Pancreas (tissue), 10 donors: ENCODE data around the gene FN3KRP. TPM values are rescaled to one million over a fixed set of nuclear protein-coding genes. Genes with fewer than 3 reads are reported as not detected.

Source experiments
- ATAC-seq, 4 donors: fragments of 200-7000 bp; cut with Tn5 transposase; one replicate each; pipeline versions ENCODE4 v1.8.0 to v1.9.1; 2020; ENCODE audit warnings: mild to moderate bottlenecking in 4 of 4, moderate library complexity in 4 of 4
- DNase-seq, 6 donors: peaks; one replicate each; pipeline ENCODE4 v3.0.0-alpha.2; 2020
- FAIRE-seq: peaks from 2 replicates; lab custom pipeline; 2012; peaks lifted over from hg19 to GRCh38; lab: Jason Lieb, UNC
- H3K27ac ChIP-seq, 4 donors: fragments of 200-600 bp; sonication (generic); 1 replicate in 3 of 4; 2 replicates in 1 of 4; pipeline versions ENCODE4 v1.5.0 to v1.8.0; 2020
- H3K27me3 ChIP-seq, 4 donors: fragments of 200-600 bp; one replicate each; pipeline ENCODE4 v1.8.0; 2021
- H3K36me3 ChIP-seq, 3 donors: fragments of 200-600 bp; sonication (generic) in 1 of 3; one replicate each; pipeline versions ENCODE4 v1.5.0 to v1.8.0; 2020 to 2021
- H3K4me1 ChIP-seq, 3 donors: fragments of 200-600 bp; one replicate each; pipeline ENCODE4 v1.8.0; 2021
- H3K4me3 ChIP-seq, 4 donors: fragments of 200-600 bp; sonication (generic) in 2 of 4; one replicate each; pipeline versions ENCODE4 v1.5.0 to v1.8.0; 2020 to 2021
- H3K9me3 ChIP-seq, 4 donors: fragments of 200-600 bp; one replicate each; pipeline ENCODE4 v1.8.0; 2021
- CTCF ChIP-seq, 4 donors: fragments of 200-600 bp; sonication (generic) in 3 of 4; IDR thresholded peaks; one replicate each; pipeline versions ENCODE4 v1.5.0 to v1.8.0; 2021; ENCODE audit warnings: antibody characterized with exemption in 4 of 4
- WGBS, 2 donors: extraction: QIAGEN DNeasy Blood & Tissue Kit; methylation state at CpG; one replicate each; pipeline ENCODE4 v1.1.7; 2013; 5-methylcytosine and 5-hydroxymethylcytosine counted together
- intact Hi-C, 3 donors: fragments of 100-400 bp; cut with DNase I; formaldehyde crosslinking; loops; one replicate each; pipeline versions ENCODE4 v1.11.1 to v1.14.2; 2022
- polyA plus RNA-seq, 2 donors: library from polyadenylated mRNA; stranded (reverse); fragments of 200-250 nt; gene quantifications; one replicate each; pipeline ENCODE4 v1.2.3, GENCODE V29; 2013
- total RNA-seq, 6 donors: library from RNA; stranded (reverse); fragmentation: NEBNext Ultra II Directional in 4 of 6; extraction: Animal tissue kit (Norgen Biotek cat#: 25700) in 4 of 6; gene quantifications; one replicate each; pipeline versions ENCODE4 v1.2.1 to v1.2.4, GENCODE V29; 2021 to 2023
- donor health status: healthy with polysubstance abuse.
- donor health status: DM: no; HTN: no; CAD: no; lungs with moderate emphysema.
- donor health status: DM: no; HTN: no; CAD: no.
- donor health status: control.
- donor health status: control.
- donor health status: Bipolar disorder and iron deficiency.
- donor health status: DM: yes; HTN: yes; CAD: no.
- donor health status: DM: no; HTN: no; CAD: no.
- donor health status: DM: no; HTN: no; CAD: no.
- donor health status: DM: yes; HTN: yes; CAD: no.

Gene FN3KRP
- total RNA-seq (10 to 100 TPM in 5 of 6 donors, 1 to 10 TPM in 1; 9.3 to 17.6 (median 11.6) TPM), polyA plus RNA-seq (10 to 100 TPM; 15.1 to 23.1 TPM)

GRCh38 chr17:82716203-82717010, at the start of gene FN3KRP:
Gene FN3KRP, plus strand, starts transcription at chr17:82716706. Its CDS starts 50 bp downstream, at chr17:82716756.
- peaks cover 0 to 8% (median 0%) of the 10 kb centered on the region in 3 donors for H3K36me3 ChIP-seq
- DNase-seq: peak; percentile 88 to 98 (median 93)
- no peaks in the 10 kb centered on the region for H3K9me3 ChIP-seq
- no peaks in the 10 kb centered on the region for H3K27me3 ChIP-seq
- peak; percentile 93 to 99 (median 96) for ATAC-seq
- peaks cover 0 to 11% (median 9%) of the 10 kb centered on the region in 3 donors for H3K4me1 ChIP-seq
- FAIRE-seq: no peak
- TF ChIP-seq CTCF (IDR thresholded peaks at IDR 0.05): no peak
- WGBS, 2 donors: 1% methylated on average over 57 to 75 of the region's 75 CpGs
- H3K4me3 ChIP-seq: peak within 1 kb of the TSS; percentile 88 to 98 (median 90)
- intact Hi-C loops: no loop called here
- H3K27ac ChIP-seq: peak within 1 kb of the TSS; percentile 14 to 81 (median 64)

GRCh38 chr17:82666931-82667667, 49.4 kb upstream of the FN3KRP start:
- DNase-seq: peak in 2 of 6 donors; percentile 44 to 54
- ATAC-seq: no peak
- H3K36me3 ChIP-seq: no peaks in the 10 kb centered on the region
- H3K4me1 ChIP-seq: no peaks in the 10 kb centered on the region
- no peak overlapping the region for H3K4me3 ChIP-seq
- TF ChIP-seq CTCF (IDR thresholded peaks at IDR 0.05): no peak
- H3K27me3 ChIP-seq: no peaks in the 10 kb centered on the region
- no peaks in the 10 kb centered on the region for H3K9me3 ChIP-seq
- 89 to 93% methylated on average over 28 of the region's 28 CpGs for WGBS, 2 donors
- FAIRE-seq: no peak
- intact Hi-C loops: loop anchor here in 1 of 3 donors (5.0 kb wide), 1 partner anchor 100 kb away; no protein-coding TSS in a partner anchor
- H3K27ac ChIP-seq: no peak overlapping the region

GRCh38 chr17:82667668-82668000, 48.9 kb upstream of the FN3KRP start:
- DNase-seq: peak in 2 of 6 donors; percentile 40 to 48
- no peak for TF ChIP-seq CTCF (IDR thresholded peaks at IDR 0.05)
- no peaks in the 10 kb centered on the region for H3K27me3 ChIP-seq
- 83 to 91% methylated on average over 15 of the region's 15 CpGs for WGBS, 2 donors
- intact Hi-C loops: loop anchor here in 1 of 3 donors (5.0 kb wide), 1 partner anchor 100 kb away; no protein-coding TSS in a partner anchor
- no peak for FAIRE-seq
- no peak for ATAC-seq
- no peak overlapping the region for H3K4me3 ChIP-seq
- H3K27ac ChIP-seq: no peak overlapping the region
- no peaks in the 10 kb centered on the region for H3K9me3 ChIP-seq
- H3K36me3 ChIP-seq: no peaks in the 10 kb centered on the region
- no peaks in the 10 kb centered on the region for H3K4me1 ChIP-seq

DNA sequence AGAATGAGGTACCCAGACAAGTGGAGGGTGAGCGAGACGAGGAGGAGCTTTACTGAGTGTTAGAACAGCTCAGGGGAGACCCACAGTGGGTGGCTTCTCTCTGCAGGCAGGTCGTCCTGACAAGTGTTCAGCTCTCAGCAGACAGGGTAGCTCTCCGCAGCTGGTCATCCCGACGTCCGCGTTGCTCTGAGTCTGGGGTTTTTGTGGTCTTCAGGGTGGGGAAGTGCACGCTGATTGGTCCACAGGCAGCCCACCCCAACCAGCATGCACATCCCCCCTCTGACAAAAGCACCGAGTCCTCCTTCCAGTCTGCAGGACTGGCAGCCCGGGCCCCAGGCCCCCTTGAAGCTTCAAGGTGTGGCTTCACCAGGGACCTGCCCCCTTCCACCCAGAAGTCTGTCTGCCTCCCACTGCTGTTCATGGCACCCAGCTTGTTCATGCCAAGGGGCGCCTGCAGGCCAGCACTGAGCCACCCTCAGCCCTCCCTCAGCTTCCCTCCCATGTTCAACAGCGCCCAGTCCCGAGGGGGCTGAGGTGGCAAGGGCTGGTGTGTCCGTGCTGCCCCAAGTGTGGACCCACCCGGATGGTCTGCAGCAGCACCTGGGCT, 48.4 kb upstream of the FN3KRP start:
- no peaks in the 10 kb centered on the region for H3K27me3 ChIP-seq
- no peaks in the 10 kb centered on the region for H3K36me3 ChIP-seq
- intact Hi-C loops: loop anchor here in 1 of 3 donors (5.0 kb wide), 1 partner anchor 99 kb away; no protein-coding TSS in a partner anchor
- no peak overlapping the region for H3K4me3 ChIP-seq
- H3K9me3 ChIP-seq: no peaks in the 10 kb centered on the region
- ATAC-seq (peak in 1 of 4 donors; percentile 12), FAIRE-seq (no peak), DNase-seq (no peak)
- WGBS, 2 donors: 72 to 73% methylated on average over 16 of the region's 16 CpGs
- no peaks in the 10 kb centered on the region for H3K4me1 ChIP-seq
- no peak for TF ChIP-seq CTCF (IDR thresholded peaks at IDR 0.05)
- no peak overlapping the region for H3K27ac ChIP-seq
